IPS-NIHi7 (cell line): ENCODE data around the gene CPEB4.

ENCODE experiments used
- DNase-seq: peaks from one replicate; pipeline ENCODE4 v3.0.0; 2012; ENCODE audit warnings: mixed read lengths; ENCODE audit errors: extremely low spot score

CPEB4 gene

DNA sequence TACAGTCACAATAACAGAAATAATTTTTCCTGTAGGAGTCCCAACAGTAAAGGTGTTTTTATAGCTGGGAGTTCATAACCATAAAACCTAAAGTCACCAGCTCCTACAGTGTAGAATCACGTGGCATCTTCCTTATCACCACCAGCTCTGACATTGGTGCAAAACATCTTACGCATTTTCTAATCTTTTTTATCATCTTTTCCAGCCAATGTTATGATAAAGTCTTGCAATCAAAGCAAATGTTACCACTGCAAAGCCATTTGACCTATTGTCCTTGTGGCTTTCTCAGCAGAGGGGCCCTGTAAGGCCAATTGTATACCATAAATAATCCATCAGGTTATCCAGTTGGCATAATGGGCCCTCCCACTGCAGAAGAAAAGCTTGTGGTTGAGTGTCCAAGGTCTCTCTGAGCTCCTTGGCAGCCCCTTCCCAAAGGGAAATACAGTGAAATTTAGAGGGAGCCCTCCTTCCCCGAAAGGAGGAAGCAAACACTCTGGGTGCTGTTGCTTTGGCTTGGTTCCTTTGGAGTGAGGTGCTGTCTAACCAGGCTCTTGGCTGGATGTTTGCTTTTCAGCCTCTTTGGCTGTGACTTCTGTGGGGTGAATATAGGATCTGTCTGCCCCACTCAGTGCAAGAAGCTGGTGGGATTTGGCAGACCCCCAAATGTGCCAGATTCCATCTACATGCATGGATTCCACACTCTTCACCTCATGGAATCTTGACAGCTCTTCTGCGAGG, 29.3 kb upstream of the CPEB4 start:
- no peak for DNase-seq

DNA sequence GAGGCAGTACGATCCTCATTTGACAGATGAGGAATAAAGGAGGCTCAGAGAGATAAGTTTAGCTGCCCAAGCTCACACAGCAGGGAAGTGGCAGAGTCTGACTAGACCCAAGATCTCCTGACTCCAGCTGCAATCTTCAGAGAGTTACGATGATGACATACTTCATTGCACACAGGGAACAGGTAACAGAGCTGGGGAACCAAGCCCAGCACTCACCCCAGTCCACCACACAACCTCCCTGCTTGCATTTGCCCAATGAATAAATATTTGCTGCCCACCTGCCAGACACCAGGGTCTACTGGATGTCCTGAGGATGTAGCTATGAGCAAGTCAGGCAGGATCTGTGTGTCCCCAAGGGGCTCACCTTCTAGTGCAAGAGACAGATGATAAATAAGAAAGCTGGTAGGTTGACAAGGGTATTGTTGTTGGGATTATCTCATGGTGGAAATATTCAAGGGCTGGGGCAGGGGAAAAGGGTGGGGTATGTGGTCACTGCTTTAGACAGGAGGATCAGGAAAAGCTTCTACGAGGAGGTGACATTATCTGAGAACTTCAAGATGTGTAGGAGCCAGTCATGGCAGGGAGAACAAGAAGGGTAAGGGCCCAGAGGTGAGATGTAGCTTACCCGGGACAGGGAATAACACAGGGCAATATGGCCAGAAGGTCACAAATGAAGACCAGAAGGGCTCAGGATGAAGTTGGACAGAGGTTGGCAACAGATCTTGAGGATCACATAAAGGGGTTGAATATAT, 28.6 kb upstream of the CPEB4 start:
- no peak for DNase-seq

DNA sequence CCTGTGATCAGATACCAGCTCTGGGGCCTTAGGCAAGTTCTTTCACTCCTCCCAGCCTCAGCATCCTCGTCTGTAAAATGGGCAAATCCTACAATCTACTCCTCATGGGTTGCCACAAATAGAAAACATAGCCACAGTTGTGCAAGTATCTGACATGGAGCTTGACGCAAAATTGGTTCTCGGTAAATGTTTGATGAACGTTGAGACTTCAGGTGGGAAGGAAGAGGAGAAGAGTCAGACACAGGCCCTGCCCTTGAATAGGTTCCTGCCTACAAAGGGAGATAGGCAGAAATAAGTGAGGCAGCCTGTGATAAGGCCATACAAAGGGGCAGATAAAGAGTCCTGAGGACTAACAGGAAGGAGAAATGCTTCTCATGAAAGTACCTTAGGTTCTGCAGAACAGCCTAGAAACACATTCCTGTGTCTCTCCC, 26.1 kb upstream of the CPEB4 start:
- DNase-seq: no peak

DNA sequence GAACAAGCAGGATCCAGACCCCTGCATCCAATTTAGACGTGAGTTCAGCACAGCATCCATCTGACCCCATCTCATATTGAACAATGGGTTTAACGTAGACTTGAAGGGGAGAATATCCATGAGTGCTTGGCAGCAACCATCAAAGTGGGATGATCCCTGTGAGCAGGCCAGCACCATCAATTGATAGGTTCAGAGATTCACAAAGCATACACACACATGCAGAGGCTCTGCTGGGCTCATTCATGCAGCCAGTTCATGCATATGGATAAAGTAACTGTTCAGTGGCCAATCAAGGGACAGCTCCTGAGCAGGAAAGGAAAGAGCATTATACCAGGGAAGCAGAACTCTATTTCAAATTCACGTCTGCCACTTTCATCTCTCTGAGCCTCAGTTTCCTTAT, 24.8 kb upstream of the CPEB4 start:
- DNase-seq: no peak

- no peak for DNase-seq
These were observed 23.8 kb upstream of the CPEB4 start for GRCh38 chr5:173864126-173865050.

DNA sequence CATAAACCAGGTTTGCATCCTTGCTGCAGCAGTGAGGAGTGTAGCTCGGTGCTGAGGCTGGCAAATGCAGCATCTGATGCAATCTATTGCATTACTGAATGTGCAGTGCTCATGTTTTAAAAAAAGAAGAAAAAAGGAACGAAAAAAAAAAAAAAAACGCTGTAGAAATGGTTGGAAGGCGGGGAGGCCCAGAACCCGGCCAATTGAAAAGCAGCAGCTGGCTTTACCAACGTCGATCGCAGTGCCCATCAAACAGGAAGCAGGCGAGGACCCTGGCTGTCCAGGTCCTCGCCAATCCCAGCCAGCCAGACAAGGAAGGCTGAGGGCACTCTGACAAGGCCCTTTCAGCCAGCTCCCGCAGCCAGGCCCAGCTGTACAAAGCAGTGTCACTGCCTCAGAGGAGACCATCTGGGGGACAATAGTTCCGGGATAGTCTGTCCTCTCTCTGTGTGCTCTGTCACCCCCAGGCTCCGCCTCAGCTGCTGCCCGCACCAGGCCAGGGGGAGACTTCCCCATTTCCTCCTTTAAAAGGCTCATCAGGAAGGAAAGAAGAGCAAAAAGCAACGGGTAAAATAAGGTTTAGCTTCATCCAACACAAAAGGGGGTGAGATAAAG, 21.8 kb upstream of the CPEB4 start:
- no peak for DNase-seq

GRCh38 chr5:173866858-173867679, 21.1 kb upstream of the CPEB4 start:
- no peak for DNase-seq

DNA sequence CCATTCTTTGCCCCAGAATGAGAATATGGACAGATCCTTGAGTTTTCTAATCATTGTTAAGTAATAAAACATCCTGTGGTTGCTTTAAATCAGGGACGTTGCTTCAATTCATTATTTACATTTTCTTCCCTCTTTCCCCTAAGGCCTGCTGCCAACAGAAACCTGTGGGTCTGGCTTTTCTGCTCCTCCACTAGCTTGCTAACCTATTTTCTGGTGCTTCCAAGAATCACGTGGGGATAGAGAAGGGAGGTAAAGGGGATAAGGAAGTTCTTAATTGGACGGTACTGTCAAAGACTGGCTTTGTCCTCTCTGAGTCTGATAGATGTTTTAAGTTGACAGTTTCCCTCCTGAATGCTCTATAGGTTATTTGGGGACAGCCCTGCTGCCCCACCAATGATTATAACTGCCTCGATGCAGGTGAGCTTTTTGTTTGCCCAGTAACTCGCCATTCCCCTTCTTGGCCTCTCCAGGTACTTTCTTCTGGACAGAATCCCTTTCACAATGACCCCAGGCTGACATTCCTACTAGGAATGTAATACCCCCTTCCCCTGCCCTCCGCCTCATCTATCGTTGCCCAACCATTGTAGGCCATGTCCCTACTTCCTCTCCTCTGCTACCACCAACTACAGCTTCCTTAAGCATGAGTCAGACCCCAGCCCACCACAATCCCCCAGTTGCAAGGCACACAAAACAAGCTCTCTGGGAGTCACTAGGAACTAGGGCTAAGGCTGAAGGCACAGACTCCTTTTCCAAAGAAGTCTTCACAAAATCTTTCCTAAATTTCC, 19.9 kb upstream of the CPEB4 start:
- peak; percentile 49 for DNase-seq

GRCh38 chr5:173869316-173869715, 18.8 kb upstream of the CPEB4 start:
- no peak for DNase-seq

DNA sequence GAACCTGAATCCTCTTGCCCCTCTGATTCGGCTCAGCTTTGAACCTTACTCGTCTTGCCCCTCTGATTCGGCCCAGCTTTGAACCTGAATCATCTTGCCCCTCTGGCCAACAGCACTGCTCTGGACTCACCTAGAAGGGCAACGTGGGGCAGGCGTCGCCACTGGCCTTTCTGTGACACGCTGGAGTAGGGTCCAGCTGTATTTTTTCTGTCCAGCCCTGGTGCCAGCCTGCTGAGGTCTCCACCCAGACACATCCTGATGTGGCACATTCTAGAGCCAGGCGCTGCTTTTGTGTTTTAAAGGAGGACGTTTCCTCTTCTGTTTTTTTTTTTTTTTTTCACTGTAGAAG, 15.2 kb upstream of the CPEB4 start:
- no peak for DNase-seq

DNA sequence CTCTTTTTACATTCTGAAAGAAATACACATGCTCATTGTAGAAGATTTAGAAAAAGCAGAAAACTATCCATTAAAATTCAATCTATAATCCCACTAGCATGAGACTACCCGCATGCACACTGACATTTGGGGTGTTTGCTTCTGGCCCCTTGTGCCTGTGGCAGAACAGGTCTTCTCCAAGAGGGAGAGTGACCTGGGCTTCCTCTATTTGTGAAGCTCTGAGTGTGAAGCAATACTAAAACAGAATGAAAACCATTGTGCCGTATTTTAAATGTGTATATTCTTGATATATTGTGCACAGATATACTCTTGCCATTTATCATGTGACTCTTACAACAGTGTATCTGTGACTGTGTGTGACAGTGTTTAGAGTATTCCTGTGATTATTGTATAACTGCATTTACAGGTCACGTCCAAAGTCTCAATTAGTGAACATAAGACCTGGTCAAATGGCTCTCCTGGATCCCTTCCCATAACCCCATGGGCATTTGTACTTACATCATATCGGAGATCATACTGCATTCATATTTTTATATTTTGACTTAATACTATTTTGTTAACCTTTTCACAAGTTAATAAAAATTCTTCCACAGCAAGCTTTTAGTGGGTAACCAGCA, 14.7 kb upstream of the CPEB4 start:
- DNase-seq: no peak

GRCh38 chr5:173875189-173875588, 13.0 kb upstream of the CPEB4 start:
- no peak for DNase-seq

GRCh38 chr5:173878224-173878967, 9.8 kb upstream of the CPEB4 start:
- no peak for DNase-seq

DNA sequence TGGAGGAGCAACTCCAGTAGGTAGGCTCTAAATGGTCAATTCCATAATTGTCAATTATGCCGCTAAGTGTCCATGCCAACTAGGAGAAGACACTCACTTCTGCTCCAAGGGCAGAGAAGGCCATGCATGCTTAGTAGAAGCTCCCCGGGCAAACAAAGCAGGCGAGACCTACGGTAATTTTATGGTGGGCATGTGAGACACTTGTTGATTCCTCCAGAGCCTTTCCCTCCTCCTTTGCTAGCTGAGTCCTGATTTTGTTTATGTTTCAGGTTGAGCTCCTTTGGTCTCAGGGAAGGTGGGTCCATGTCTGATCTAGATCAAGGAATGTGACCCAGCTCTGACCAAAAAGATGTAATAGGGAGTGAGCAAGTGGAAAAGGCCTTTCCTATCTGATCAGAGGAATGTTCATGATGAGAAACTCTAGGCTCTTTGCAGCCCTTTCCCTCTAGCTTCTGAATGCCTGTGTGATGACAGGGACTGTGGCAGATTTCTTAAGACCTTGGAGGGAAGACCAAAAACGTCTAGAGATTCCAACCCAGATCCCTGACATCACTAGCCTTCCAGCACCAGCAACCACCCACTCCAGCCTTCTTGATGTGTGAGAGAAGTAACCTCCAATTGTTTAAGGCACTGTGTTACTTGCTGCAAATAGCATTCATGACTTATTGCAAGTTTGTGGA, 7.7 kb upstream of the CPEB4 start:
- no peak for DNase-seq

DNA sequence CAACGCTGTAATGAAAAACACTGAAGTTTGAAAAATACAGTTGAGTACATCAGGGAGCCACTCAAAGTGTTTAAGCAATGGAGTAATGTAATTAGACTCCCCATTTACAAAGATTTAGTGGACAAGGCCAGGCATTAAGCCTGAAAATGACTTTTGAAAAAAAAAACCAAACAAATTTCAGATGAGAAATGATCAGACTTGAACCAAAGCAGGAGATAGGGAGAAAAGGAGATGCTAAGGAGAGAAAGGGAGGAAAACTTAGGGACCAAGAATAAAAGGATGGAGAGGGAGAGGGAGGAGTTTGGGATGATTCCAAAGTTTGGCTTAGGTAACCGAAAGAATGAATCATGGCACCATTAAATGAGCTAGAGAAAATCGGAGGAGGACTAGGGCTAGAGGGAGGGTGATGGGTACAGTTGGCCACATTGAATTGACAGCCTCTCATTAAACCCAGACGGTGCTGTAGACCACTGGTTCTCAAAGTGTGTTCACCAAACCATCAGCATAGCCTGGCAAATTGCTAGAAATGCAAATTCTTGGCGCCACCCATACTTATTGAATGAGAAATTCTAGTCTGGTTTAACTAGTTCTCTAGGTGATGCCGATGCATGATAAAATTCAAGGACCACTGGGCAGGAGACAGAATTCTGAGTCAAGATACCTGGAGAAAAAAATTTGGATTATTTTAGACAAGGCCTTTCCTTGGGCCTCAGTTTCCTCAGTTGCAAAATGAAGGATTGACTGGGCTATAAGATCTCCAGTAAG, 6.2 kb upstream of the CPEB4 start:
- DNase-seq: no peak

- DNase-seq: no peak
These were observed 5.5 kb upstream of the CPEB4 start for GRCh38 chr5:173882632-173883031.

DNA sequence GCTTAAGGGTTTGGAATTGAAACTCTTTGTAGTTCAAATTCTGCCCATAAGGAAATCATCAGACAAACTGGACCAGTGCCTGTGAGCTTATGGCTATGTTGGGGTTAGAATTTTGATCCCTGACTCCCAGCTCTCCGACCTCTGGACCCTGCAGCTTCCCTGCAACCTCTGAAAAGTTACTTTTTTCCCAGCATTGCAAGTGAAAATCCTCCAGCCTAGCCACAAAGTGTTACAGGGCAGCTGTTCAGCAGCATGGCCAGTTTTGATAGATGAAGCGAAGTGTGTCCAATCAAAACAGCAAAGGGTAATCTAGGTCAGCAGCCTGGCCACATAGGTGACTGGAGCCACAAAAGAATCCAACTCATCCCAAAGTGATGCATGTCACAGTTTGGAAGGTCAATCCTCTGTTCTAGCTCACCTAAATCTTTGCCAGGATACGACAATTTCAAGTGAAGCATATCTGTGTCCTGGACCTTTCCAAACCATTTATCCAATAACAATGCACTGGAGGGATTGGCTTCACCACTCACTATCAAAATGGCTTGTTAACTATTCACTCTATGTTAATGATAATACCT, 4.7 kb upstream of the CPEB4 start:
- no peak for DNase-seq
